ENCODE measurements around the gene MACROH2A1.

DNA sequence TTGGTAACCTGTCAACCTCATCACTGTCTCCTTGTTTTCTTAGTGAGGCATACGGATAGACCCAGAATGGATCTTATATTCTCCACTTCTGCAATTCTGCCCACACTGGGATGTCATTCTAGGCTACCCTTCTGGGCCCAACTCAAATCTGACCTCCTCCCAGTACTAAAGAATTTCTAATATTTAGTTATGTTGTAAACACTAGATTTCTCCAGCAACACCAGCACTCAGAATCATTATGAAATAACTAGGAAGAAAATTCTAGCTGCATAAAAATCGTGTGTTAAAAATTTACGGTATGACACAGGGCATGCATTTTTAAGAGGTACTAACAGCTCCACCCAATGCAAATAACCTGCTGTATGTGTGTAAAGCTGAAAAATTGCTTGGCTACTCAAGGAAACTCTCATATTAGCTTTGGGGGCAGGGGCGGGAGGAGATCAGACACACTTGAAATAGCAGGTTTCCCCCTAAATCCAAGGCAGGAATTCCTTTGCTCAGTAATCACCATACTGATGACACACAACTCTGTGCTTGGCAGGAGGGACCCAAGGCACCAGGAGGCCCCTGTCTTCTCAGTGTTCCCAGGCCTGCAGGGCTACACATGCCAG, 27.3 kb downstream of the MACROH2A1 start:
- TF ChIP-seq, protein P1, sequence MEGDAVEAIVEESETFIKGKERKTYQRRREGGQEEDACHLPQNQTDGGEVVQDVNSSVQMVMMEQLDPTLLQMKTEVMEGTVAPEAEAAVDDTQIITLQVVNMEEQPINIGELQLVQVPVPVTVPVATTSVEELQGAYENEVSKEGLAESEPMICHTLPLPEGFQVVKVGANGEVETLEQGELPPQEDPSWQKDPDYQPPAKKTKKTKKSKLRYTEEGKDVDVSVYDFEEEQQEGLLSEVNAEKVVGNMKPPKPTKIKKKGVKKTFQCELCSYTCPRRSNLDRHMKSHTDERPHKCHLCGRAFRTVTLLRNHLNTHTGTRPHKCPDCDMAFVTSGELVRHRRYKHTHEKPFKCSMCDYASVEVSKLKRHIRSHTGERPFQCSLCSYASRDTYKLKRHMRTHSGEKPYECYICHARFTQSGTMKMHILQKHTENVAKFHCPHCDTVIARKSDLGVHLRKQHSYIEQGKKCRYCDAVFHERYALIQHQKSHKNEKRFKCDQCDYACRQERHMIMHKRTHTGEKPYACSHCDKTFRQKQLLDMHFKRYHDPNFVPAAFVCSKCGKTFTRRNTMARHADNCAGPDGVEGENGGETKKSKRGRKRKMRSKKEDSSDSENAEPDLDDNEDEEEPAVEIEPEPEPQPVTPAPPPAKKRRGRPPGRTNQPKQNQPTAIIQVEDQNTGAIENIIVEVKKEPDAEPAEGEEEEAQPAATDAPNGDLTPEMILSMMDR (IDR thresholded peaks at IDR 0.05) = no peak
- TF ChIP-seq POLR2A (IDR thresholded peaks at IDR 0.05) = no peak
